HepG2 (cell line): ENCODE results near the gene SLC22A23. TPM values are rescaled to one million over a fixed set of nuclear protein-coding genes. Genes with fewer than 3 reads are reported as not detected.

Source experiments
- ARHGAP35 ChIP-seq: sonication (generic); formaldehyde crosslinking; IDR thresholded peaks from 2 replicates; pipeline ENCODE4 v1.9.0; 2022; ENCODE audit warnings: mild to moderate bottlenecking, inconsistent platforms, moderate library complexity, missing genetic modification reagents, borderline replicate concordance
- CEBPG ChIP-seq: IDR thresholded peaks from 2 replicates; pipeline ENCODE4 v1.6.1; 2016
- HCFC1 ChIP-seq: fragments of 150-350 bp; IDR thresholded peaks from 2 replicates; pipeline ENCODE4 v1.6.1; 2014; ENCODE audit warnings: low read depth, low read length
- HNRNPLL ChIP-seq: fragments of 200-400 bp; formaldehyde crosslinking; IDR thresholded peaks from 2 replicates; pipeline ENCODE4 v1.6.1; 2017; ENCODE audit warnings: mild to moderate bottlenecking, low read depth, low read length; ENCODE audit not compliant: poor library complexity, severe bottlenecking
- MYNN ChIP-seq: sonication (generic); formaldehyde crosslinking; IDR thresholded peaks from 2 replicates; pipeline ENCODE4 v1.4.0; 2020; ENCODE audit warnings: mild to moderate bottlenecking, low read depth, missing genetic modification reagents
- PLRG1 ChIP-seq: fragments of 450-650 bp; conservative IDR thresholded peaks from 2 replicates; pipeline ENCODE4 v1.6.1; 2016
- RNF2 ChIP-seq: fragments of 450-650 bp; conservative IDR thresholded peaks from 2 replicates; pipeline ENCODE4 v1.6.1; 2016; ENCODE audit warnings: low read depth
- SRSF4 ChIP-seq: fragments of 200-400 bp; formaldehyde crosslinking; IDR thresholded peaks from one replicate; pipeline ENCODE4 v1.6.1; 2018; ENCODE audit warnings: mild to moderate bottlenecking, low read depth, low read length, moderate library complexity; ENCODE audit not compliant: poor library complexity, severe bottlenecking
- ZNF24 ChIP-seq: fragments of 450-650 bp; IDR thresholded peaks from 2 replicates; pipeline ENCODE4 v1.6.1; 2017; ENCODE audit warnings: antibody characterized with exemption, mild to moderate bottlenecking
- ZNF33B ChIP-seq: sonication (generic); formaldehyde crosslinking; IDR thresholded peaks from 2 replicates; pipeline ENCODE4 v1.5.1; 2020; ENCODE audit warnings: mild to moderate bottlenecking, missing genetic modification reagents
- ZNF607 ChIP-seq: sonication (generic); formaldehyde crosslinking; IDR thresholded peaks from 2 replicates; pipeline ENCODE4 v1.5.1; 2020; ENCODE audit warnings: missing genetic modification reagents, mild to moderate bottlenecking, borderline replicate concordance
- ZNF629 ChIP-seq: sonication (generic); formaldehyde crosslinking; conservative IDR thresholded peaks from 2 replicates; pipeline ENCODE4 v1.5.0; 2020; ENCODE audit warnings: missing genetic modification reagents
- ZNF768 ChIP-seq: sonication (generic); formaldehyde crosslinking; IDR thresholded peaks from 2 replicates; pipeline ENCODE4 v1.4.0; 2020; ENCODE audit warnings: missing genetic modification reagents
- polyA plus RNA-seq, 8 experiments: library from polyadenylated mRNA; depleted of rRNA in 3 of 8; stranded (reverse) in 7 of 8; unstranded in 1 of 8; fragments of >200 nt; fragmentation: Illumina TruSeq in 4 of 8; extraction: Trizol in 4 of 8; gene quantifications; 2 replicates each; pipeline versions ENCODE4 v1.2.1 to v1.2.3, GENCODE V29; 2011 to 2016; ENCODE audit warnings: low read depth in 4 of 8, missing spikeins in 1 of 8, mixed read lengths in 1 of 8; ENCODE audit not compliant: insufficient read depth in 1 of 8
- total RNA-seq, 5 experiments: library from RNA; depleted of rRNA; stranded (reverse); fragments of >200 nt; fragmentation: Illumina TruSeq; extraction: Trizol; gene quantifications; 2 replicates each; pipeline ENCODE4 v1.2.3, GENCODE V29; 2016; ENCODE audit warnings: low read depth in 1 of 5
- TF ChIP-seq, protein P1 (sequence below): sonication (generic); formaldehyde crosslinking; IDR thresholded peaks from 2 replicates; pipeline ENCODE4 v1.9.0; 2021; ENCODE audit warnings: missing genetic modification reagents, borderline replicate concordance
- TF ChIP-seq, protein P2 (sequence below): sonication (generic); formaldehyde crosslinking; conservative IDR thresholded peaks from 2 replicates; pipeline ENCODE4 v1.8.1; 2023; ENCODE audit warnings: missing genetic modification reagents
- TF ChIP-seq, protein P3 (sequence below): sonication (generic); formaldehyde crosslinking; IDR thresholded peaks from 2 replicates; pipeline ENCODE4 v1.8.0; 2022; ENCODE audit warnings: mild to moderate bottlenecking, missing genetic modification reagents; ENCODE audit not compliant: insufficient replicate concordance
- TF ChIP-seq, protein P4 (sequence below): sonication (generic); formaldehyde crosslinking; IDR thresholded peaks from 2 replicates; pipeline ENCODE4 v1.8.1; 2022; ENCODE audit warnings: mild to moderate bottlenecking, missing genetic modification reagents
- TF ChIP-seq, protein P5 (sequence below): sonication (generic); formaldehyde crosslinking; IDR thresholded peaks from 2 replicates; pipeline ENCODE4 v1.8.0; 2022; ENCODE audit warnings: mild to moderate bottlenecking, missing genetic modification reagents, borderline replicate concordance
- TF ChIP-seq, protein P6 (sequence below): sonication (generic); formaldehyde crosslinking; IDR thresholded peaks from 2 replicates; pipeline ENCODE4 v1.4.0; 2020; ENCODE audit warnings: missing genetic modification reagents, borderline replicate concordance

Gene SLC22A23
- total and polyA plus RNA-seq, 2 of the 13 experiments (the other 11 are each of a cell fraction or from before 2014, with no cell fraction given): 11.8 to 17.5 TPM

DNA sequence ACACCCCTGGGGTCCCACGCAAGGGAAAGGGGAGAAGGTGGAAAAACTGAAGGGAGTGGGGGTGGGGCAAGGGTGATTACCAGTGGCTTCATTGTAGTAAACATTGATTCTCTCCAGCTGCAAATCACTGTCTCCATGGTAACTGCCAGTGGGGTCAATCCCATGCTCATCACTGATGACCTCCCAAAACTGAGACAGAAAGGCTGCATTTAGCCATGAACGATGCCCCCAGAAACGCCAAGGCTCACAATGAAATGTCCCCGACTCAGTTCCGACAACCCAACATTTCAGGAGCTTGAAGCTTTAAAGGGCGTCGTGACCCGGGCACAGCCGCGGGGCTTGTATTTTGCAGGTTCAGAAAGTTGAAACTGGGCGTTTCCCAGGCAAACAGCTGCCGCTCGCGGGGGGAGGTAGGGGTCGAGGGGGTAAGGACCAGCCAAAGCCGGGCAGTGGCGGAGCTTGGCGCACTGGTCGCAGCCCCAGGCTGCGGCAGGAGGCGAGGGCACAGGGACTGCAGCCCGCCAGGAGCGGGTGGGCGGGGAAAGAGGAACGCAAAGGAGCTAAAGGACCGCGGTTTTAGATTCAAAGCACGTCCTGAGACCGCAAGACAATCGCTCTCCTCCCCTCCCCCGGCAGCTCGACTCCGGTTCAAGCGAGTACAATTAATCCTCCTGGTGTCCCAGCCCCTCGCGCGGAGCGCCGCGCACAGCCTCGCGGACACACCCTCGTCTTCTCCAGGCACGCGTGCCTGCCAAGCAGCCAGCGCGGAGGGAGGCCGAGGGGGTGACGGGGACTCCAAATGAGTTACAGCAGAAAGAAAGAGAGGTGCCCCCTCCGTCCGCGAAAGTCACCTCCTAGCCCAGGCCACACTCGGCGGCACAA is 230.1 kb downstream of the SLC22A23 start (continued):
- TF ChIP-seq, protein P1, sequence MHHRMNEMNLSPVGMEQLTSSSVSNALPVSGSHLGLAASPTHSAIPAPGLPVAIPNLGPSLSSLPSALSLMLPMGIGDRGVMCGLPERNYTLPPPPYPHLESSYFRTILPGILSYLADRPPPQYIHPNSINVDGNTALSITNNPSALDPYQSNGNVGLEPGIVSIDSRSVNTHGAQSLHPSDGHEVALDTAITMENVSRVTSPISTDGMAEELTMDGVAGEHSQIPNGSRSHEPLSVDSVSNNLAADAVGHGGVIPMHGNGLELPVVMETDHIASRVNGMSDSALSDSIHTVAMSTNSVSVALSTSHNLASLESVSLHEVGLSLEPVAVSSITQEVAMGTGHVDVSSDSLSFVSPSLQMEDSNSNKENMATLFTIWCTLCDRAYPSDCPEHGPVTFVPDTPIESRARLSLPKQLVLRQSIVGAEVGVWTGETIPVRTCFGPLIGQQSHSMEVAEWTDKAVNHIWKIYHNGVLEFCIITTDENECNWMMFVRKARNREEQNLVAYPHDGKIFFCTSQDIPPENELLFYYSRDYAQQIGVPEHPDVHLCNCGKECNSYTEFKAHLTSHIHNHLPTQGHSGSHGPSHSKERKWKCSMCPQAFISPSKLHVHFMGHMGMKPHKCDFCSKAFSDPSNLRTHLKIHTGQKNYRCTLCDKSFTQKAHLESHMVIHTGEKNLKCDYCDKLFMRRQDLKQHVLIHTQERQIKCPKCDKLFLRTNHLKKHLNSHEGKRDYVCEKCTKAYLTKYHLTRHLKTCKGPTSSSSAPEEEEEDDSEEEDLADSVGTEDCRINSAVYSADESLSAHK (CRISPR knock-in tag): no peak
- TF ChIP-seq, protein P2, sequence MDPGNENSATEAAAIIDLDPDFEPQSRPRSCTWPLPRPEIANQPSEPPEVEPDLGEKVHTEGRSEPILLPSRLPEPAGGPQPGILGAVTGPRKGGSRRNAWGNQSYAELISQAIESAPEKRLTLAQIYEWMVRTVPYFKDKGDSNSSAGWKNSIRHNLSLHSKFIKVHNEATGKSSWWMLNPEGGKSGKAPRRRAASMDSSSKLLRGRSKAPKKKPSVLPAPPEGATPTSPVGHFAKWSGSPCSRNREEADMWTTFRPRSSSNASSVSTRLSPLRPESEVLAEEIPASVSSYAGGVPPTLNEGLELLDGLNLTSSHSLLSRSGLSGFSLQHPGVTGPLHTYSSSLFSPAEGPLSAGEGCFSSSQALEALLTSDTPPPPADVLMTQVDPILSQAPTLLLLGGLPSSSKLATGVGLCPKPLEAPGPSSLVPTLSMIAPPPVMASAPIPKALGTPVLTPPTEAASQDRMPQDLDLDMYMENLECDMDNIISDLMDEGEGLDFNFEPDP (CRISPR knock-in tag): no peak
- no peak for TF ChIP-seq CEBPG (CRISPR knock-in tag)
- TF ChIP-seq HCFC1: no peak
- TF ChIP-seq ARHGAP35 (CRISPR knock-in tag): no peak
- TF ChIP-seq PLRG1: no peak
- no peak for TF ChIP-seq ZNF24
- TF ChIP-seq ZNF768 (CRISPR knock-in tag): no peak; the same call in 1 of the 2 replicates
- no peak for TF ChIP-seq MYNN
- TF ChIP-seq HNRNPLL: peak; percentile 50
- TF ChIP-seq ZNF607: no peak
- no peak for TF ChIP-seq ZNF629 (CRISPR knock-in tag)
- TF ChIP-seq, protein P3, sequence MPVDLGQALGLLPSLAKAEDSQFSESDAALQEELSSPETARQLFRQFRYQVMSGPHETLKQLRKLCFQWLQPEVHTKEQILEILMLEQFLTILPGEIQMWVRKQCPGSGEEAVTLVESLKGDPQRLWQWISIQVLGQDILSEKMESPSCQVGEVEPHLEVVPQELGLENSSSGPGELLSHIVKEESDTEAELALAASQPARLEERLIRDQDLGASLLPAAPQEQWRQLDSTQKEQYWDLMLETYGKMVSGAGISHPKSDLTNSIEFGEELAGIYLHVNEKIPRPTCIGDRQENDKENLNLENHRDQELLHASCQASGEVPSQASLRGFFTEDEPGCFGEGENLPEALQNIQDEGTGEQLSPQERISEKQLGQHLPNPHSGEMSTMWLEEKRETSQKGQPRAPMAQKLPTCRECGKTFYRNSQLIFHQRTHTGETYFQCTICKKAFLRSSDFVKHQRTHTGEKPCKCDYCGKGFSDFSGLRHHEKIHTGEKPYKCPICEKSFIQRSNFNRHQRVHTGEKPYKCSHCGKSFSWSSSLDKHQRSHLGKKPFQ: no peak
- TF ChIP-seq RNF2: no peak
- TF ChIP-seq, protein P4, sequence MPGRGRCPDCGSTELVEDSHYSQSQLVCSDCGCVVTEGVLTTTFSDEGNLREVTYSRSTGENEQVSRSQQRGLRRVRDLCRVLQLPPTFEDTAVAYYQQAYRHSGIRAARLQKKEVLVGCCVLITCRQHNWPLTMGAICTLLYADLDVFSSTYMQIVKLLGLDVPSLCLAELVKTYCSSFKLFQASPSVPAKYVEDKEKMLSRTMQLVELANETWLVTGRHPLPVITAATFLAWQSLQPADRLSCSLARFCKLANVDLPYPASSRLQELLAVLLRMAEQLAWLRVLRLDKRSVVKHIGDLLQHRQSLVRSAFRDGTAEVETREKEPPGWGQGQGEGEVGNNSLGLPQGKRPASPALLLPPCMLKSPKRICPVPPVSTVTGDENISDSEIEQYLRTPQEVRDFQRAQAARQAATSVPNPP (CRISPR knock-in tag): no peak
- TF ChIP-seq, protein P5, sequence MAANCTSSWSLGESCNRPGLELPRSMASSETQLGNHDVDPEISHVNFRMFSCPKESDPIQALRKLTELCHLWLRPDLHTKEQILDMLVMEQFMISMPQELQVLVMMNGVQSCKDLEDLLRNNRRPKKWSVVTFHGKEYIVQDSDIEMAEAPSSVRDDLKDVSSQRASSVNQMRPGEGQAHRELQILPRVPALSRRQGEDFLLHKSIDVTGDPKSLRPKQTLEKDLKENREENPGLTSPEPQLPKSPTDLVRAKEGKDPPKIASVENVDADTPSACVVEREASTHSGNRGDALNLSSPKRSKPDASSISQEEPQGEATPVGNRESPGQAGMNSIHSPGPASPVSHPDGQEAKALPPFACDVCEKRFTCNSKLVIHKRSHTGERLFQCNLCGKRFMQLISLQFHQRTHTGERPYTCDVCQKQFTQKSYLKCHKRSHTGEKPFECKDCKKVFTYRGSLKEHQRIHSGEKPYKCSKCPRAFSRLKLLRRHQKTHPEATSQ (CRISPR knock-in tag): no peak
- no peak for TF ChIP-seq SRSF4
- TF ChIP-seq, protein P6, sequence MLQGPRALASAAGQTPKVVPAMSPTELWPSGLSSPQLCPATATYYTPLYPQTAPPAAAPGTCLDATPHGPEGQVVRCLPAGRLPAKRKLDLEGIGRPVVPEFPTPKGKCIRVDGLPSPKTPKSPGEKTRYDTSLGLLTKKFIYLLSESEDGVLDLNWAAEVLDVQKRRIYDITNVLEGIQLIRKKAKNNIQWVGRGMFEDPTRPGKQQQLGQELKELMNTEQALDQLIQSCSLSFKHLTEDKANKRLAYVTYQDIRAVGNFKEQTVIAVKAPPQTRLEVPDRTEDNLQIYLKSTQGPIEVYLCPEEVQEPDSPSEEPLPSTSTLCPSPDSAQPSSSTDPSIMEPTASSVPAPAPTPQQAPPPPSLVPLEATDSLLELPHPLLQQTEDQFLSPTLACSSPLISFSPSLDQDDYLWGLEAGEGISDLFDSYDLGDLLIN (CRISPR knock-in tag): no peak
- TF ChIP-seq ZNF33B (CRISPR knock-in tag): no peak
